GM21390 (cell line): ENCODE measurements around the gene BCLAF1.

Experiments
- ATAC-seq: cut with Tn5 transposase; IDR thresholded peaks from one replicate; pipeline ENCODE4 v1.9.1; 2021; ENCODE audit not compliant: unreplicated experiment

BCLAF1 gene

GRCh38 chr6:136289579-136290409 lies at the start of gene BCLAF1:
Gene BCLAF1, minus strand, starts transcription at chr6:136289846. Its CDS starts 9,980 bp downstream, at chr6:136279866.
- ATAC-seq: peak; percentile 86

- no peak for ATAC-seq
Measured at GRCh38 chr6:136338486-136338885, 48.8 kb upstream of the BCLAF1 start.

DNA sequence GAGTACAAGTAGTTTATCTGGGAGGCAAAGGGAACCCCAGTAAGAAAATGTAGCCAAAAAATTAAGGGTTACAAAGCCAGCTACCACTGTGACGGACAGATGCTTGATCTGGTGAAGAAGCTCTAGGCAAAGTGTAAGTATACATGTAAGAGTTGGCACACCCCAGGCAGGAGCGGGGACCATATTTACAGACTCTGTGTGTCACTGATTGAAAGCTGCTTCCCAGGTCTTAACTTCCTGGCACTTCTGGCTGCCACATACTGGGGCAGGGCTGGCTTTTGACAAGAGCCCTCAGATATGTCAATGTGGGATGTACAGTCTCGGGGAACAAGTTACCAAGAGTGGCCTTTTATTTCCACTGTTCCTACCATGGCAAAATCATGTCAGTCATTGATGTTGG lies 48.0 kb upstream of the BCLAF1 start:
- ATAC-seq: no peak

DNA sequence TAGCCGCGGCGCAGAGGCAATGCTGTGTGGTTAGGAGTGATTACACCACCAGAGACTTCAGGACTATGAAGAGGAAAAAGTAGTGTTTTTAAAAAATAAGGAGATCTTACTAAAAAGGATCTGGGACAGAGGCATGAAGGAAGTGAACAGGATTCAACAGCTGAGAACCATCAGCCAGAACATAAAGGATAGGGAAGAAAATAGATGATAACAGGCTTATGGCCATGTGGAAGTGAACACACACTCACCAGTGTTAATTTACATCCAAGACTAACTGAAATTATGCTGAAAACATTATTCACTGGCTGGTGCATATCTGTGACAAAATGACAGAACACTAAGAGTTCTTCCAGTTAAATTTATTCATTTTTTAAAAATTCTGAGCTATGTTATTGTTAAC lies 47.5 kb upstream of the BCLAF1 start:
- ATAC-seq: no peak

DNA sequence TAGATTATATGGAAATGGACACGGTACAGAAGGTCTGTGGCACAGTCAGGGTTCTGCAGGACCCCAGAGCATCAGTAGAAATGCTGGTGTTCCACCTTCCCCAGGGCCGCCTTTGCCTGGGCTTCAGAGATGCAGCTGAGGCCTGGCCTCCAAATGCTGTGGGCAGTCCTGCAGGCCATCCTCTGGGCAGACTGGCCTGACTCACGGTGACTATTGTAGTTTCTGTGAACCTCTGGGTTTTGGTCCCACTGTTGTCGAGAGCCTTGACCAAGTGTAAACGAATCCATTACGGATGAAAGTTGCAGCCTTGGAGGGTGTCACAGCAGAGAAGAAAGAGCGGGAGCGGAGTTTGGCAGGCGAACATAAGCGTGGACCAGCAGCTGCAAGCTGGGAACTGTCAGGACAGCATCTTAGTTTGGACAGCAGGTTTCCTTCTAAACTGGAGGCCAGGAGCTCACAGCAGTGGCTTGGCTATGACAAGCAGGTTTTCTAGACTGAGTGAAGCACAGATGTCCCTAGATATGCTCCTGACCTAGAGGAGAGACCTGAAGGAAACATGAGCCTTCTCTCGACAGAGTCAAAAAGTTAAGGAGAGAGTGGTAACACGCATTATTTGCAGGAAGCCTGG lies 46.2 kb upstream of the BCLAF1 start:
- ATAC-seq: no peak

- no peak for ATAC-seq
Measured at GRCh38 chr6:136334853-136335252, 45.2 kb upstream of the BCLAF1 start.

DNA sequence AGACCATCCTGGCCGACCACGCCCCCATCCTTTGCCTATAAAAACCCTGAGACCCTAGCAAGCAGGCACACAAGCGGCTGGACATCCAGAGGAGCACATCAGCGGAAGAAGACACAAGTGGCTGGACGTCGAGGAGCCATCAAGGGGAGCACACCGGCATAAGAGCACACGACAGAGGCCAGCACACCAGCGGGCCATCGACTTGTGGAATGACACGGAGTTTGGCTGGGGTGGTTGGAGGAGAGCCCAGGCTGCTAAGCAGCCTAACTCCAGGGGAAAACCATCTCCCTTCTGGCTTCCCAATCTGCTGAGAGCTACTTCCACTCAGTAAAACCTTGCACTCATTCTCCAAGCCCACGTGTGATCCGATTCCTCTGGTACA lies 44.8 kb upstream of the BCLAF1 start:
- no peak for ATAC-seq

DNA sequence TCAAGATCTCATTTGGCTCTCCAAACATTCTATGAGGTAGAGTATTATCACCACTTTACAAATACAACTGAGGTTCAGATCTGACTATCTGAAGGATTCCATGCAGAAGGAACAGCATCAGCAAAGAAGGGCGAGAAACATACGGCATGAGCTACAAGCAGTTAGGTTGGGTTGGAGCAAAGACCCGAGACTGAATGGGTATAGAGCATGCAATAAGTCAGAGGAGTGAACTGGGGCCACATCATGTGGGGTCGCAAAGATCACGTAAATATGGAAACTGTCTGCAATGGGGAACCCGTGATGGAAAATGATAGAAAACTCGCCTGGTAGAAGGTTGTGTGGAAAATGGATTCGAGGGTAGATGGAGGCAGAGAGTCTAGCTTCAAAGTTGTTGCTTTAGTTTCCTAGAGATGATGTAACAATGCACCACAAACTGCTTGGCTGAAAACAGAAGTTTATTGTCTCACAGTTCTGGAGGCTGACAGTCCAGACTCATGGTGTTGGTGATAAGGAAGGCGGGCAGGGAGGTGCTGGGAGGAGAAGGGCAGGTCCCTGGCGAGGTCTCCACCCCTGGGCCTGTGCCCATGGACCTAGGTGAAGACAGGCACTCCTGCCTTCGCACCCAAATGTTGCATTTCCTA lies 44.3 kb upstream of the BCLAF1 start:
- ATAC-seq: no peak

DNA sequence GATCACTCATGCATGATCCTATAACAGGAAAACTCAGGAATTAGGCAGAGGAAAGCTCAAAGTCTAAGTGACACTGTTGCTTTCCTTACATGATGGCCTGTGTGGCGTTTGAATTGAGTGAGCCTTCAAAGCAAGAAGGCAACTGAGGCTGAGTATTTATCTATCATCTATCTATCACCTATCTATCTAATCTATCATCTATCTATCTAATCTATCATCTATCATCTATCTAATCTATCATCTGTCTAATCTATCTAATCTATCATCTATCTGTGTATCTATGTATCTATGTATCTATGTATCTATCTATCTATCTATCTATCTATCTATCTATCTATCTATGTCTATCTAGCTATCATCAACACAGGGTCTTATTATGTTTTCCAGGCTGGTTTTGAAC lies 41.8 kb upstream of the BCLAF1 start:
- no peak for ATAC-seq

DNA sequence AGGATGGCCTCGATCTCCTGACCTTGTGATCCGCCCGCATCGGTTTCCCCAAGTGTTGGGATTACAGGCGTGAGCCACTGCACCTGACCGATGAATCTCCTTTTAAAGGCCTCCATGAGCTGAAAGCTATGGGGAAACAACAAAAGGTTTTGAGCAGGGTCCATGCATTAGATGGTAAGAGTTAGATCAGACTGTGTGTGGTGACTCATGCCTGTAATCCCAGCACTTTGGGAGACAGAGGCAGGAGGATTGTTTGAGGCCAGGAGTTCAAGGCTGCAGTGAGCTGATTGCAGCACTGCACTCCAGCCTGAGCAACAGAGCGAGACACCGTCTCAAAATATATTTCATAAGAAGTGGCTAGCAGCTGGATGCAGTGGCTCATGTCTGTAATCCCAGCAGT lies 41.0 kb upstream of the BCLAF1 start:
- ATAC-seq: no peak

GRCh38 chr6:136326038-136326553 lies 36.5 kb upstream of the BCLAF1 start:
- ATAC-seq: no peak

GRCh38 chr6:136324686-136325380 lies 35.2 kb upstream of the BCLAF1 start:
- no peak for ATAC-seq

DNA sequence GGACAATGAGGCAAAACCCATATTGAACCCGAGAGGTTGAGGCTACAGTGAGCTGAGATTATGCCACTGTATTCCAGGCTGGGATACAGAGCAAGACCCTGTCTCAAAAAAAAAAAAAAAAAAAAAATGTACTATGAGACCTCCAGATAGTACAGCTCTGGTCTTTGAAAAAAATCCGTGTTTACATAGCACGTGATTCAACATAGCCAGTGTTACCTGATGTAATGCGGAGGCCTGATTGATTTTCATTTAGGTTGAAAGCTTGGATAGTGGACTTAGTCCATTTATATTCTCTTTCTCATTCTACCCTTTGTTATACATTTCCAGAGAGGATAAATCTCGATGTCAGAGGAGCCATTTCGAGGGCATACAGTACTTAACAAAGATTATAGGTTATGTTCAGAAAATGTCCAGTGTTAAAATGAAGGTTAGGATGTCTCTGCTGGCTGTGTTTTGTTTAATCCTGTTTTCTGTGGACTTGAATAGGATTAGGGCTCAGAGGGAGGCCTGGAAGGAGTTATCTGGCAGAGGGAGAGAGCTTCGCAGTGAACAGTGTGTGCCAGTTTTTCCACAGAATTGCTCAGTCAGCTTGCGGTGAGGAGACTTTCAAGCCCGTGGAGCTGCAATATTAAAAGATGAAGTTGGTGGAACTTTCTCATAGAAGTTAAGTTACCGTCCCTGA lies 33.9 kb upstream of the BCLAF1 start:
- ATAC-seq: no peak

DNA sequence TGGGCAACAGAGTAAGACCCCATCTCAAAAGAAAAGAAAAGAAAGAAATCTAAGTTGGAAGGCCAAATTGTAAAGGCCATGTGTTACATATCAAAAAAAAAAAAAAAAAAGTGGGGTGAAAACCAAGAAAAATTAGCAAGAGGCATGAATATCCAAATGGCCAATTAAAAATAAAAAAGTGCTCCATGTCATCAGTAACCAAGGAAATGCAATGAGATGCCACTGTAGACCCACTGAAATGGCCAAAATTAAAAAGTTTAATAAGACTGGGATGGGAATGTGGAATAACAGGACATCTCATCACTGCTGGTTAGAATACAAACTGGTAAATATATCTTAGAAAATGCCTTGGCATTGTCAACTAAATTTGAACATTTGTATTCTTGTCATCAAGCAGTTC lies 30.1 kb upstream of the BCLAF1 start:
- no peak for ATAC-seq

DNA sequence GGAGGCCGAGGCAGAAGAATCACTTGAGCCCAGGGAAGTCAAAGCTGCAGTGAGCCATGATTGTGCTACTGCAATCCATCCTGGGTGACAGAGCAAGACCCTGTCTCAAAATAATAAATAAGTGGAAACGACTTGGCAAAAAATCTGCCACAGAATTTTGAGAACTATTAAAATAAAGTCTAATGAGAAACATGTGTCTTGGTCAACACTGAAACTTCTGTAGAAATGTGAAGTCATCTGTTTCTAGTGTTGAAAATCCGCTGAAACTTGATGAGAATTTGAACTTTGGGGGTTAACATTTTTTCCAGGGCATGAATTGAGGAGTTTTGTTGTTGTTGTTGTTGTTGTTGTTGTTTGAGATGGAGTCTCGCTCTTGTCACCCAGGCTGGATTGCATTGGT lies 29.0 kb upstream of the BCLAF1 start:
- no peak for ATAC-seq

DNA sequence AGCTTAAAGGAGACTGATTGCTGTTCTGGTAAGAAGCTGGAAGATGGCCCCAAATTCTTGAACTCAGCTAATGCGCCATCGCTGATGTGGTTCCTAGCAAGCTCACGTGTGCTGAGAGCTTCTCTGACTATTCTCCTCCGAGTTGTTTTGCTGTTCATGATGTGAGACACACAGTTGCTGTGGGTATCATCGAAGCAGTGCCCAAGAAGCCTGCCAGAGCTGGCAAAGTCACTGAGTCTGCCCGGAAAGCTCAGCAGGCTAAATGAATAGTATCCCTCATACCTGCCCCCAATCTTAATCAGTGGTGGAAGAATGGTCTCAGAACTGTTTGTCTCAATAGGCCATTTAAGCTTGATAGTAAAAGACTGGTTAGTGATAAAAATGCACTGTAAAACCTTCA lies 28.3 kb upstream of the BCLAF1 start:
- ATAC-seq: no peak

- ATAC-seq: peak; percentile 82
Measured at GRCh38 chr6:136317021-136317694, 27.5 kb upstream of the BCLAF1 start.

GRCh38 chr6:136315594-136315993 lies 25.9 kb upstream of the BCLAF1 start:
- ATAC-seq: no peak

- no peak for ATAC-seq
Measured at GRCh38 chr6:136312975-136313374, 23.3 kb upstream of the BCLAF1 start.

DNA sequence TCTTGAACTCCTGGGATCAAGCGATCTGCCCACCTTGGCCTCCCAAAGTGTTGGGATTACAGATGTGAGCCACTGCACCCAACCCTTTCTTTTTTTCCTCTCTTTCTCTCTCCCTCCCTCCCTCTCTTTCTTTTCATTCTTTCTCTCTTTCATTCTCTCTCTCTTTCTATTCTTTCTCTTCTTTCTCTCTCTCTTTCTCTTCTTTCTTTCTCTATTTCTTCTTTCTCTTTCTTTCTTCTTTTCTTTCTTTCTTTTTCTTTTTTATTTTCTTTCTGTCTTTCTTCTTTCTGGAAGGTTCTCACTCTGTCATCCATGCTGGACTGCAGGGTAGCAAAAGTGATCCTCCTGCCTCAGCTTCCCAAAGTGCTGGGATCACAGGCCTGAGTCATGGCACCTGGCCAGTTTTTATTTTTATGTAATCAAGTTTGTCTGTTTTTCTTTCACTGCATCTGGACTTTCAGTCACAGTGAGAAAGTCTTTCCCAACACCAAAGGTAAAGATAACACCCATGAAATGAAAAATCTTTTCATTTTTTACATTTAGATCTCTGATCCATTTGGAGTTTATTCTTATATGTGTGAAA lies 20.2 kb upstream of the BCLAF1 start:
- no peak for ATAC-seq
